Mammary epithelial cell (primary cell): ENCODE measurements around the gene CABLES1.

Source experiments
- CTCF ChIP-seq, 2 donors: IDR thresholded peaks in 1 of 2; conservative IDR thresholded peaks in 1 of 2; 2 replicates each; pipeline ENCODE4 v1.5.1; 2011 to 2012; ENCODE audit warnings: inconsistent platforms in 2 of 2, low read length in 2 of 2, mild to moderate bottlenecking in 2 of 2, control low read depth in 1 of 2, low read depth in 1 of 2; ENCODE audit not compliant: insufficient read depth in 1 of 2; ENCODE audit errors: extremely low read depth in 1 of 2
- EZH2 ChIP-seq: IDR thresholded peaks from 2 replicates; pipeline ENCODE4 v1.6.1; 2012; ENCODE audit warnings: low read length, inconsistent platforms, borderline replicate concordance

DNA sequence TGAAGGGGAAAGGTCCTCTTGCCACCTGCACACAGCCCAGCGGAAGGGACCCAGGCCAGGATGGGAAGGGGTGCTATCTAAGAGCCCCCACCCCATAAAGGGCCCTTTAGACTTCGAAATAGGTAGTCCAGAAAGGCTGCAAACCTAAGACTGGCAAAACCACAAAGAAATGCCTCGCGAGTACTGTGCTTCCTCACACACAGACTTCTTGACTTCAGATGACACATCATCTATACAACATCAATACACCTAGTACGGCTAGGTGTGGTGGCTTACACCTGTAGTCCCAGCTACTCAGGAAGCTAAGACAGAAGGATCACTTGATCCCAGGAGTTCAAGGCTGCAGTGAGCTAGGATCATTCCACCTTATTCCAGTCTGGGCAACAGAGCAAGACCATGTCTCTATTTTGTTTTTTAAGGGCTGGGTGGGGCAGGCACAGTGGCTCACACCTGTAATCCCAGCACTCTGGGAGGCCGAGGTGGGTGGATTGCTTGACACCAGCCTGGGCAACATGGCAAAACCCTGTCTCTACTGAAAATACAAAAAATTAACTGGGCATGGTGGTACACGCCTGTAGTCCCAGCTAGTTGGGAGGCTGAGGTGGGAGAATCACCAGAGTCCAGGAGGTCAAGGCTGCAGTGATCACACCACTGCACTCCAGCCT is 125.8 kb downstream of the CABLES1 start:
- TF ChIP-seq CTCF (conservative IDR thresholded peaks at IDR 0.05 in 1 of 2, IDR thresholded peaks at IDR 0.05 in 1 of 2; ENCODE audit: extremely low read depth in 1 of 2, insufficient read depth in 1 of 2, low read depth in 1 of 2, low read length in 2 of 2), result no peak
- TF ChIP-seq EZH2, result no peak
